IPS-NIHi7 (cell line): ENCODE data around the gene INO80E.
A peak's percentile ranks its signal among the peaks of the same experiment; 100 is the strongest.
"Not testable (repeated sequence)": the region's sequence is repeated elsewhere in the genome, so short reads cannot be mapped to it uniquely, and the experiment has no call there.

Experiments used
- DNase-seq: peaks from one replicate; pipeline ENCODE4 v3.0.0; 2012; ENCODE audit warnings: mixed read lengths; ENCODE audit errors: extremely low spot score

The INO80E gene

GRCh38 chr16:29995911-29996765 lies at the start of gene INO80E:
Gene INO80E, plus strand, starts transcription at chr16:29996241. Its CDS starts 70 bp downstream, at chr16:29996311.
- peak; percentile 100 for DNase-seq

GRCh38 chr16:29947897-29948296 lies 48.1 kb upstream of the INO80E start:
- no peak for DNase-seq

GRCh38 chr16:29950806-29951461 lies 45.1 kb upstream of the INO80E start:
- no peak for DNase-seq

GRCh38 chr16:29951625-29952365 lies 44.2 kb upstream of the INO80E start:
- DNase-seq, result no peak

- DNase-seq, result no peak
These were observed 37.3 kb upstream of the INO80E start for GRCh38 chr16:29958756-29959155.

GRCh38 chr16:29959293-29959692 lies 36.7 kb upstream of the INO80E start:
- no peak for DNase-seq

- DNase-seq, result not testable (repeated sequence)
These were observed 36.2 kb upstream of the INO80E start for GRCh38 chr16:29959821-29960220.

- no peak for DNase-seq
These were observed 34.9 kb upstream of the INO80E start for GRCh38 chr16:29961127-29961478.

- peak; percentile 97 for DNase-seq
These were observed 34.3 kb upstream of the INO80E start, which contains the start of gene TMEM219 for GRCh38 chr16:29961479-29962343. Gene TMEM219, plus strand, starts transcription at chr16:29962079. Its CDS starts 1,065 bp downstream, at chr16:29963144.

- no peak for DNase-seq
These were observed 33.6 kb upstream of the INO80E start for GRCh38 chr16:29962344-29962994.

GRCh38 chr16:29963021-29963743 lies 32.9 kb upstream of the INO80E start:
- DNase-seq, result no peak

- DNase-seq, result no peak
These were observed 27.8 kb upstream of the INO80E start for GRCh38 chr16:29968205-29968604.

GRCh38 chr16:29971304-29971703 lies 24.7 kb upstream of the INO80E start:
- no peak for DNase-seq

- DNase-seq, result no peak
These were observed 23.5 kb upstream of the INO80E start for GRCh38 chr16:29972500-29972899.

- DNase-seq, result no peak
These were observed 23.1 kb upstream of the INO80E start for GRCh38 chr16:29972992-29973383.

GRCh38 chr16:29973384-29974246 lies 22.4 kb upstream of the INO80E start, which contains the start of gene TAOK2:
Gene TAOK2, plus strand, starts transcription at chr16:29973868. Its CDS starts 3,905 bp downstream, at chr16:29977773.
- peak; percentile 100 for DNase-seq

GRCh38 chr16:29974291-29975133 lies 21.5 kb upstream of the INO80E start:
- peak; percentile 58 for DNase-seq

- no peak for DNase-seq
These were observed 20.9 kb upstream of the INO80E start for GRCh38 chr16:29975134-29975538.
